Measurements from ENCODE around the gene MTCL3.

GRCh38 chr6:127463056-127463455, 56.1 kb downstream of the MTCL3 start:
- TF ChIP-seq POLR2AphosphoS5 (IDR thresholded peaks at IDR 0.05; ENCODE audit: borderline replicate concordance, low read depth, low read length) (no peak), FOXP2 (optimal IDR thresholded peaks at IDR 0.05; ENCODE audit: control extremely low read depth, extremely low read length, insufficient read depth) (no peak)

Measured in SK-N-MC (cell line).